Stimulated activated CD8-positive, alpha-beta memory T cell treated with anti-CD3 and anti-CD28 coated beads, Interleukin-12 subunit alpha, Interleukin-12 subunit beta, amount 100 ng/mL, for 1 hour (primary cell): ENCODE results near the gene EMP3.
"Not testable (repeated sequence)": the region's sequence is repeated elsewhere in the genome, so short reads cannot be mapped to it uniquely, and the experiment has no call there.

Source experiments
- DNase-seq: peaks from one replicate; pipeline ENCODE4 v3.0.0-alpha.2; 2020; ENCODE audit warnings: low read depth

Gene EMP3, protein sequence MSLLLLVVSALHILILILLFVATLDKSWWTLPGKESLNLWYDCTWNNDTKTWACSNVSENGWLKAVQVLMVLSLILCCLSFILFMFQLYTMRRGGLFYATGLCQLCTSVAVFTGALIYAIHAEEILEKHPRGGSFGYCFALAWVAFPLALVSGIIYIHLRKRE

DNA sequence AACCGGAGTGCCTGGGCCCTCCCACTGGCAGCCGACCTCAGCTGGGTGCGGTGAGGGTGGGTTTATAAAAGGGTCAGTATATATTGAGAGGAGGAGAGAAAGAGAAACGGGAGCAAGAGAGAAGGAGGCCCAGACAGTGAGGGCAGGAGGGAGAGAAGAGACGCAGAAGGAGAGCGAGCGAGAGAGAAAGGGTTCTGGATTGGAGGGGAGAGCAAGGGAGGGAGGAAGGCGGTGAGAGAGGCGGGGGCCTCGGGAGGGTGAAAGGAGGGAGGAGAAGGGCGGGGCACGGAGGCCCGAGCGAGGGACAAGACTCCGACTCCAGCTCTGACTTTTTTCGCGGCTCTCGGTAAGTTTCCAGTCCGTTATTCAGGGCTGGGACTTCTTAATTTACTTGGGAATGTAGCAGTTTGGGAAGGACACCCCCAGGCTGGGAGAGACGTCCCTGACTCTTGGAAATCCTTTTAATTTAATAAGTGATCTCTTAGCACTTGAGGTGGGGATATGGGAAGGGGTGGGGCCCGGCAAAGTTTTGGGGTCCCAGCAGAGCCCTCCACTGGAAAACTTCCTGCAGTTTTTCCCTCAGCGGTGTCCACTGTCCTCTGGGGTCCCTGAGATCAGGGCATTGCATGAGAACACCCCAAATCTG, at the start of gene EMP3:
Gene EMP3 (plus strand): TSS at position 288 of the 646 bp plus-strand sequence. CDS start 1,293 bp downstream, outside the sequence.
- peak; percentile 75 for DNase-seq

DNA sequence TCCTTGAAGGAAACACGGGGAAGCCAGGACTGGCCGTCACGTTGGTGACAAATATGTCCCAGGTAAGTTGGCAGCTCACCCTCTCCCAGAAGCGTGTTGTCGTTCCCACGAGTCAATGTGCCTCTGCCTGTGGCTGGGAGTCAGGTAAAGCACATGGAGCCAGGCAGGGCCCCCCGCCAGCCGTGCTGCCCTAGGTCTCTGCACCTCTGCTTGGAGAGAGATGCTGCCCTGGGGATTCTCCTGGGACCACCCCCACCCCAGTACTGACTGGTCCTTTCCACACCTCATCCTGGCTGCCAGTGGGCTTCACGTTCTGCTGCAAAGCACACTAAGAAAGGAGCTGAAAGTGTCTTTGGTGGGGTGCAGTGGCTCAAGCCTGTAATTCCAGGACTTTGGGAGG, 45.6 kb upstream of the EMP3 start:
- no peak for DNase-seq

DNA sequence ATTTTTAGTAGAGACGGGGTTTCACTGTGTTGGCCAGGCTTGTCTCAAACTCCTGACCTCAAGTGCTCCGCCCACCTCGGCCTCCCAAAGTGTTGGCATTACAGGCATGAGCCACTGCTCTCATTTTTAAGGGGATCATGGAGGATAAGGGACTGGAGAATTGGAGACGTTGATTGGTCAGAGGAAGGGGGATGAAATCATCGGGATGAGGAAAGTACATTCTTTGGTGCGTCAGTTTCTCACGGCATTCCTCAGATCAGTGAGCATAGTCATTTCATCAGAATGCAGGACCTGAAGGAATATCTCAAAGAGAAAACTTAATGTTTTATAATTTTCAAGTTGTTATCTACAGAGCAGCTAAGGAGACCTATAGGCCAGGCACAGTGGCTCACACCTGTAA, 41.4 kb upstream of the EMP3 start:
- DNase-seq, result no peak

- DNase-seq, result no peak
Measured at GRCh38 chr19:48284896-48285295, 40.5 kb upstream of the EMP3 start.

DNA sequence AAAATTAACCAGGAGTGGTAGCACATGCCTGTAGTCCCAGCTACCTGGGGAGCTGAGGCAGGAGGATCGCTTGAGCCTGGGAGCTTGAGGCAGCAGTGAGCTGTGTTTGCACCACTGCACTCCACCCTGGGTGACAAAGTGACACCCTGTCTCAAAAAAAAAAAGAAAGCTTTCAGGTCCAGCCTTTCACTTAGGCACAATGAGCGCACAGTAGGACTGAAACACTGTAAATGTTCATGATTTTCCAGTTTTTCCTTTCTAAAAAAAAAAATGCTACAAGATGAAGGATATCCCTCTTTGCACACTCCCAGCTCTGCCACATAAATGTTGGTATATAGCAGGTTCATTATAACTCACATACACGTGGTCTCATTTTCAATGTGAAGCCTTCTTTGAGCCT, 37.6 kb upstream of the EMP3 start:
- DNase-seq, result no peak

- DNase-seq, result no peak
Measured at GRCh38 chr19:48290401-48290770, 35.0 kb upstream of the EMP3 start.

DNA sequence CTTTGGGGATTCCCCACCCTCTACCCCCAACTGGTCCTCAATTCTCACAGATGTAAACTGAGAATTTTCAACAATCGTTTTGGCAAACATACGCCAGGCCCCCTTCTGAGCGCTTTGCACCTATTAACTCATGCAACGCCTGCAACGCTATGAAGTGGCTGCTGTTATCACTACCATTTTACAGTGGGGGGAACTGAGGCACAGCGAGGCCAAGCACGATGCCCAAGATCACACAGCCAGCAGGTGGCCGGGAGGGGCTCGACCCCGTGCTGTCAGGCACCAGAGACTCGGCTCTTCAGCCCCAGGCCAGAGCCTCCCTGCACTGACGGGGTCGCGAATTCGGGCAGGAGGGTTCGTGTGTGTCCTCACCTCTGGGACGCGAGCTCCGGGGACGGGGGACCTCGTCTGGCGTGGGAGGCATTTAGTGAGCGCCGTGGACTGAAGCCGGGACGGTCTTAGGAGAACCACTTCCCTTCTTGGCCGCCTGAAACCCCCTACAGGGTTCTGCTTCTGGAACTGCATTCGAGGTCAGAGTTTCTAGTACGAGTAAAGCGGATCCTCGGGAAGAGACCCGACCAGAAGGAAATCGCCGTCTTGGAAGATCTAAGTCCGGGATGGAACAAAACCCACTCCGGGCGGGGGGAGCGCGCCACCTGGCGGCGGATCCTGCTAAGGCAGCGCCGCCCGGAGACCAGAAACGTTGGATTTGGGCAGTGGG, 34.4 kb upstream of the EMP3 start:
- peak; percentile 47 for DNase-seq

- not testable (repeated sequence) for DNase-seq
Measured at GRCh38 chr19:48291489-48291815, 33.9 kb upstream of the EMP3 start.

GRCh38 chr19:48292798-48293197, 32.6 kb upstream of the EMP3 start:
- no peak for DNase-seq

DNA sequence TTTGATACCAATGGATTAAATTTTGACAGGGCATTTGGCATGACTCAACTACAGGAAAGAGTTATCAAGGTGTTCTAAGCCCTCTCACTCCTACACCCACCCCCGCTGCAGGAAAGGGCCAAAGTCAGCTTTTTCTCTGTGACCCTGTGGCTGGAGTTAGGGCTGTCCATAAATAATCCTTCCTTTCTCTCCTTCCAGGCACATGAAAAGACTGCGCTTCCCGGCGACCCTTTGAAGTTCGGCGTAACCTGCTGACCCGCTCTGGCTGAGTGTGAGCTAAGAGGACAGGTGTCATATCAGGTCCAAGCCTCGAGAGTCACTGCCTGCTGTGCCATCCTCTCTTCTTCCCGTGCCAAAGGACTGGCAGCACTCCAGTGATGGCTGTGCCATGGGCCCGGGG, 29.9 kb upstream of the EMP3 start:
- no peak for DNase-seq

- DNase-seq, result no peak
Measured at GRCh38 chr19:48296963-48297734, 28.2 kb upstream of the EMP3 start.

GRCh38 chr19:48297975-48298374, 27.4 kb upstream of the EMP3 start:
- no peak for DNase-seq

DNA sequence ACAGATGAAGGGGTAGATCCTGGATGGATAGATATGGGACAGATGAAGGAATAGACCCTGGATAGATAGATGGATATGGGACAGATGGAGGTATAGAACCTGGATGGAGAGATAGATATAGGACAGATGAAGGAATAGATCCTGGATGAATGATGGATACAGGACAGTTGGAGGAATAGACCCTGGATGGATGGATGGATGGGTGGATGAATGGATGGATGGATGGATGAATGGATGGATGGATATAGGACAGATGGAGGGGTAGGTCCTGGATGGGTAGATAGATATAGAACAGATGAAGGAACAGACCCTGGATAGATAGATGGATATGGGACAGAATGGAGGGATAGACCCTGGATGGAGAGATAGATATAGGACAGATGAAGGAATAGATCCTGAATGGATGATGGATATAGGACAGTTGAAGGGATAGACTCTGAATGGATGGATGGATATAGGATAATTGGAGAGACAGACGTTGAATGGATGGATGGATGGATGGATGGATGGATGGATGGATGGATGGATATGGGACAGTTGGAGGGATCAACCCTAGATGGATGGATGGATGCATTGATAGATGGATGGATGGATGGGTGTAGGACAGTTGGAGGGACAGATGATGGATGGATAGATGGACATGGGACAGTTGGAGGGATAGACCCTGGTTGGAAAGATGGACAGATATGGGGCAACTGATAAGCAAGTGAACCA, 23.3 kb upstream of the EMP3 start:
- DNase-seq, result no peak

DNA sequence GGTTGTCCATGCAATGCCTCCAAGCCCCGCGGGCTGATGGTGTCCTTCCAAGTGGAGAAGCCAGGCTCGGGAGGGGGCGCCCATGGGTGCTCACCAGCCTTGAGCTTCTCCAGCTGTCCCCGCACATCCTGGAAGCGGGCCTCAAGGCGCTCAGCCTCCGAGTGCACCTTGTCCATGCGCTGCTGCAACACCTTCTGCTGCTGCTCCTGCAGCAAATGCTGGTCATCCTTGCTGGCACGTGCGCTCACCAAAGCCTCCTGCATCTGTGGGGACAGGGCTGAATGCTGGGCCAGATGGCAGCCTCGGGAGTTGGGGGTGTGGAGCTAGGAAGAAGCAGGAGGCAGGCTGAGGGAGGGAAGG, 22.8 kb upstream of the EMP3 start:
- no peak for DNase-seq

GRCh38 chr19:48303367-48303766, 22.0 kb upstream of the EMP3 start:
- no peak for DNase-seq

DNA sequence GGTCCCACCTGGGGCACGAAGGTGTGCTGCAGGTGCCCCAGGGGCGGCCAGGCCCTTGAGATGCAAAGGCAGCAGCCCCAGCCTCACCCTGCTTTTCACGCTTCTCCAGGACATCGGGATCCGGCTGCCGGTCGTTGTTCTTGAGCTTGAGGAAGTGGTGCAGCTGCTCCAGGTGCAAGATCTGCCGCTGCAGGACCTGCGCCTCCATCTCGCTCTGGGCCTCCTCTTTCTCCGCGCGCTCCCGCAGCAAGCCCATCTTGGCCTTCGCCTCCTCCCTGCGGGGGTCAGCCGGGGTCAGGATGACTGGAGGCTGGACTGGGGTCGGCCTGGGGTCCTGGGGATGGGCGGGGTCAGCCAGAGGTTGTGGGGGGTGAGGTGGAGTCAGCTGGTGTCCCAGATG, 21.5 kb upstream of the EMP3 start:
- no peak for DNase-seq

DNA sequence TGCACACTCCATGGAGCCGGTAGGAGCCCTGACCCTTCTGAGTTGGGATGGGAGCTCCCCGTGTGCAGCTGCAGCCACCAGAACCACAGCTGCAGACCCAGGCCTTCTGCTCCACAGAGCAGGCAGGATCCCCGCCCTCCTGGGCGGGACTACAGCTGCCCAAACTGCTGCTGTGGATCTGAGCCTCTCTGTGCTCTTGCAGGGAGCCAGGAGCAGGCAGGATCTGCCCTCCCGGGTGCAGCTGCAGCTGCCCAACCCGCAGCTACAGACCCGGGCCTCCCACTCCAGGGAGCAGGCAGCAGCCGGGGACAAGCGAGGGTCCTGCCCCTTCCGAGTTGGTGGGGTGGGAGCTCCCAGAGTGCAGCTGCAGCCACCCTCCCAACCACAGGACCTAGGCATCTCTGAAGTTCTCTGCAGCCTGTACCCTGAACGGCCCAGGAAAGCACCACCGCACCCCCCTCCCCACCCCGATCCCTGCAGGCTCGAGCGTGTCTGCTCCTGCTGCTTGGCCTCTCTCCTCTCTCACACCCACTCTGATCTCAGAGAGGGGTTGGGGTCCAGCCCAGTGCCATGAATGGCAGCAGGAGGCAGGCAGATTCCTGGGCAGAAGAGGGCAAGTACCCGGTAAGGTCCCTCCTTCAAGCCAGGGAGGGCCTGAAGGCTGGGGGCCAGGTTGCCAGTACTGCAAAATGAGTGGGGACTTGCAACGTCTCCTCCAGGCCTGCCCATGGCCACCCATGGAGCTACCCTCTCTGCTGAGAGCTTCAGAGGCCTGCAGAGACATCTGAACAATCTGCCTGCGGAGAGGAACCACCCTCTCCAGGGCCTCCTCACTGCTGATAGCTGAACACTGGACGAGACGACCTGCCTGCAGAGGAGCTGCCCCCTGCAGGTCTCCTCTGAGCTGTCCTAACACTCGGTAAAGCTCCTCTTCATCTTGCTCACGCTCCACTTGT, 16.4 kb upstream of the EMP3 start:
- DNase-seq, result no peak

GRCh38 chr19:48309731-48310130, 15.6 kb upstream of the EMP3 start:
- not testable (repeated sequence) for DNase-seq

DNA sequence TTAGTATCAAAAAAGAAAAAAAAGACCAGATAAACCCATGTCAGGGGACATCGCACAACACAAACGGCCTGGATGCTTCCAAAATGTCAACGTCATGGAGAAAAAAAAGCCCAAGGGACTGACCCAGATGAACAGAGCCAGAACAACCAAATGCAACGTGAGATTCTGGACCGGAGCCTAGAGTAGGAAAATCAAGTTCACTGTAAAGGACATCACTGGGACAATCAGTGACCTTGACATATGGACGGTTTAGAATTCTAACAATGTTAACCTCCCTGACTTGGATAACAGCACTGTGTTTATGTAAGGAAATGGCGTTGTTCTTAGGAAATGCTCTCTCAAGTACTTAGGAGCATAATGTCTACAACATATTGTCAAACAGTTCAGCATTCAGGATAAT, 15.1 kb upstream of the EMP3 start:
- DNase-seq, result no peak

DNA sequence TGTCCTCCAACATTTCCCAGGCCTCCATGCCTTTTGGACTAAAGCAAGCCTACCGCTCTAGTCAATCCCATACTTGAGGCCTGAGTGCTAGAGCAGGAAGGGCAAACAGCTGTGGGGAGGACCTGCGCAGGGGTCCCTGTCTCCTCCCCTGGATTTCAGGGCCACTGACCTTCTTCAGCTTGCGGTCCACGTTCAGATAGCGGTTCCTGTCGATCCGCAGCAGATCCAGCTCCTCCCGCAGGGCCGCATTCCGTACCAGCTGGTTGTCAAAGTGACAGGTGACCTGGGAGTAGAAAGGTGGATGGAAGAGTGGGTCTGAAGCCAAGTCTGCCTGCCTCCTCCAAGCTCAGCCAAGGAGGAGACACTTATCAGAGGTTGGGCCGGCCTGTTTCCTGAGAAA, 14.0 kb upstream of the EMP3 start:
- no peak for DNase-seq

DNA sequence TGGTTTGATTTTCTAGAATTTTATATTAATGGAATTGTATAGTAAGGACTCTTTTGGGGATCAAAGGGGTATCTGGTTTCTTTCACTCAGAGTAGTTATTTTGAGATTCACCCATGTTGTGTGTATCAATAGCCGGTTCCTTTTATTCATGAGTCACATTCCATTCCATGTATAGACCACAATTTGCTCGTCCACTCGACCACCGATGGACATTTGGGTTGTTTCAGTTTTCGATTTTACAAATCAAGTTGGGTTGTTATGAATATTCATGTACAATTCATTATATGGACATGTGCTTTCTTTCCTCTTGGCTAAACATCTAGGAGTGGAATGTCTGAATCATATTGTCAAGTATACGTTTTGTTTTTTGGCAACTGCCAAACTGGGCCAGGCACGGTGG, 9.6 kb upstream of the EMP3 start:
- DNase-seq, result no peak

DNA sequence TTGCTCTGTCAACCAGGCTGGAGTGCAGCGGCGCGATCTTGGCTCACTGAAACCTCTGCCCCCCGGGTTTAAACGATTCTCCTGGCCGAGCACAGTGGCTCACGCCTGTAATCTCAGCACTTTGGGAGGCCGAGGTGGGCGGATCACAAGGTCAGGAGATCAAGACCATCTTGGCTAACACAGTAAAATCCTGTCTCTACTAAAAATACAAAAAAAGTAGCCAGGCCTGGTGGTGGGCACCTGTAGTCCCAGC, 7.7 kb upstream of the EMP3 start:
- not testable (repeated sequence) for DNase-seq
